ENCODE results near the gene TRAF3IP1. TPM values are rescaled to one million over a fixed set of nuclear protein-coding genes. Genes with fewer than 3 reads are reported as not detected.

Gene TRAF3IP1
- polyA plus RNA-seq, 1 donor from 2014 or later: 12.5 TPM

DNA sequence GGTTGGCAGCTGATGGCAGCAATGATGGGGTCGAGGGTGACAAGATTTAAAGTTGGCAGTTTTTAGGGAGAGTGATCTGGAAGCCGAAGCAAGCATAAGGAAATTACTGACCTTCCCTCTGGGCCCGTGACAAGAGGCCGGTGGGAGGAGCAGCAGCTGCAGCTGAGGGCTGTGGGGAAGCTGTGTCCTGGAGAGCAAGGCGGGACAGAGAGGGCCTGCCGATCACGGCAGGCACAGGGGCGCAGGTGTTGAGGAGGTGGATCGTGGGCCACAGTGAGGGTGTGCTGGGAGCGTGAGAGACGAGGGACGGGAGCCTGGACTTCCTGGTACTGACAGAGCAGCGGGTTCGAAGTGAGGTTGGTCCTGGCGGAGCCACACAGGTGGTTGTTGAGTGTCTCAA lies 31.0 kb downstream of the TRAF3IP1 start:
- Histone ChIP-seq H3K27ac (ENCODE audit: low read length) (no peak overlapping the region), H3K4me3 (ENCODE audit: low read length) (no peak overlapping the region), H3K9me3 (ENCODE audit: low read length) (no peaks in the 10 kb centered on the region), H3K4me2 (ENCODE audit: low read length) (no peak overlapping the region), H3K79me2 (replicated peaks; ENCODE audit: insufficient read depth, low read length) (no peaks in the 10 kb centered on the region), H3K36me3 (ENCODE audit: insufficient read depth, low read length) (no peaks in the 10 kb centered on the region), H3K27me3 (ENCODE audit: insufficient read depth, low read depth, low read length) (no peaks in the 10 kb centered on the region), H3K9me2 (ENCODE audit: insufficient read depth, low read length) (no peaks in the 10 kb centered on the region), H2AFZ (ENCODE audit: low read depth, low read length) (no peak overlapping the region), H3F3A (ENCODE audit: insufficient read depth, low read length, poor library complexity, severe bottlenecking) (no peaks in the 10 kb centered on the region), H3K9ac (ENCODE audit: low read length) (no peak overlapping the region), H4K20me1 (ENCODE audit: insufficient read depth) (no peaks in the 10 kb centered on the region)
- TF ChIP-seq MXI1 (conservative IDR thresholded peaks at IDR 0.05; ENCODE audit: poor library complexity, severe bottlenecking) (no peak), RAD21 (conservative IDR thresholded peaks at IDR 0.05) (no peak), POLR2AphosphoS5 (IDR thresholded peaks at IDR 0.05) (no peak), EZH2 (IDR thresholded peaks at IDR 0.05; ENCODE audit: borderline replicate concordance, insufficient read depth, low read length, poor library complexity, severe bottlenecking) (no peak), TAF1 (IDR thresholded peaks at IDR 0.05; ENCODE audit: low read depth) (no peak), SMC3 (conservative IDR thresholded peaks at IDR 0.05; ENCODE audit: poor library complexity) (no peak), EP300 (conservative IDR thresholded peaks at IDR 0.05; ENCODE audit: poor library complexity, severe bottlenecking) (no peak)
- TF ChIP-seq, protein P1, sequence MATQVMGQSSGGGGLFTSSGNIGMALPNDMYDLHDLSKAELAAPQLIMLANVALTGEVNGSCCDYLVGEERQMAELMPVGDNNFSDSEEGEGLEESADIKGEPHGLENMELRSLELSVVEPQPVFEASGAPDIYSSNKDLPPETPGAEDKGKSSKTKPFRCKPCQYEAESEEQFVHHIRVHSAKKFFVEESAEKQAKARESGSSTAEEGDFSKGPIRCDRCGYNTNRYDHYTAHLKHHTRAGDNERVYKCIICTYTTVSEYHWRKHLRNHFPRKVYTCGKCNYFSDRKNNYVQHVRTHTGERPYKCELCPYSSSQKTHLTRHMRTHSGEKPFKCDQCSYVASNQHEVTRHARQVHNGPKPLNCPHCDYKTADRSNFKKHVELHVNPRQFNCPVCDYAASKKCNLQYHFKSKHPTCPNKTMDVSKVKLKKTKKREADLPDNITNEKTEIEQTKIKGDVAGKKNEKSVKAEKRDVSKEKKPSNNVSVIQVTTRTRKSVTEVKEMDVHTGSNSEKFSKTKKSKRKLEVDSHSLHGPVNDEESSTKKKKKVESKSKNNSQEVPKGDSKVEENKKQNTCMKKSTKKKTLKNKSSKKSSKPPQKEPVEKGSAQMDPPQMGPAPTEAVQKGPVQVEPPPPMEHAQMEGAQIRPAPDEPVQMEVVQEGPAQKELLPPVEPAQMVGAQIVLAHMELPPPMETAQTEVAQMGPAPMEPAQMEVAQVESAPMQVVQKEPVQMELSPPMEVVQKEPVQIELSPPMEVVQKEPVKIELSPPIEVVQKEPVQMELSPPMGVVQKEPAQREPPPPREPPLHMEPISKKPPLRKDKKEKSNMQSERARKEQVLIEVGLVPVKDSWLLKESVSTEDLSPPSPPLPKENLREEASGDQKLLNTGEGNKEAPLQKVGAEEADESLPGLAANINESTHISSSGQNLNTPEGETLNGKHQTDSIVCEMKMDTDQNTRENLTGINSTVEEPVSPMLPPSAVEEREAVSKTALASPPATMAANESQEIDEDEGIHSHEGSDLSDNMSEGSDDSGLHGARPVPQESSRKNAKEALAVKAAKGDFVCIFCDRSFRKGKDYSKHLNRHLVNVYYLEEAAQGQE (IDR thresholded peaks at IDR 0.05; ENCODE audit: borderline replicate concordance): no peak
- TF ChIP-seq, protein P2, sequence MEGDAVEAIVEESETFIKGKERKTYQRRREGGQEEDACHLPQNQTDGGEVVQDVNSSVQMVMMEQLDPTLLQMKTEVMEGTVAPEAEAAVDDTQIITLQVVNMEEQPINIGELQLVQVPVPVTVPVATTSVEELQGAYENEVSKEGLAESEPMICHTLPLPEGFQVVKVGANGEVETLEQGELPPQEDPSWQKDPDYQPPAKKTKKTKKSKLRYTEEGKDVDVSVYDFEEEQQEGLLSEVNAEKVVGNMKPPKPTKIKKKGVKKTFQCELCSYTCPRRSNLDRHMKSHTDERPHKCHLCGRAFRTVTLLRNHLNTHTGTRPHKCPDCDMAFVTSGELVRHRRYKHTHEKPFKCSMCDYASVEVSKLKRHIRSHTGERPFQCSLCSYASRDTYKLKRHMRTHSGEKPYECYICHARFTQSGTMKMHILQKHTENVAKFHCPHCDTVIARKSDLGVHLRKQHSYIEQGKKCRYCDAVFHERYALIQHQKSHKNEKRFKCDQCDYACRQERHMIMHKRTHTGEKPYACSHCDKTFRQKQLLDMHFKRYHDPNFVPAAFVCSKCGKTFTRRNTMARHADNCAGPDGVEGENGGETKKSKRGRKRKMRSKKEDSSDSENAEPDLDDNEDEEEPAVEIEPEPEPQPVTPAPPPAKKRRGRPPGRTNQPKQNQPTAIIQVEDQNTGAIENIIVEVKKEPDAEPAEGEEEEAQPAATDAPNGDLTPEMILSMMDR (IDR thresholded peaks at IDR 0.05; ENCODE audit: poor library complexity, severe bottlenecking): no peak

DNA sequence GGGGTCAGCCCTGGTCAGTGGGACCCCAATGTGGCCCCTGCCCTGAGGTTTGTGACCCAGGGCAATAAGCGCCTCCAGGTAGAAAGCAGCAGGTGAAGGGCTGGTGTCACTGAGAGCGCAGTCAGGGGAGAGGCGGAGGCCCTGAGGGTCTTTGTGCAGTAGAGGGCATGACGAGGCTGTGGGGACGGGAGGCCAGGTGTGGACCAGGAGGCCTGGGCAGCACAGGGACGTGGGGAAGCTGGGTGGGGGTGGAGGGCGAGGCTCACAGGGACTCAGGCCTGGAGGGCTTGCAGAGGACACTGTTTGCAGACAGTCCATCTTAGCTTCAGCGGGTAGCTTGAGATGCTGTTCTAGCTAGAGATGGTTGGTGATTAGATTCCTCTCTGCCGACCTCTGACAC lies 32.0 kb downstream of the TRAF3IP1 start:
- Histone ChIP-seq H3K9ac (ENCODE audit: low read length) (no peak overlapping the region), H3K27me3 (ENCODE audit: insufficient read depth, low read depth, low read length) (no peaks in the 10 kb centered on the region), H3K27ac (ENCODE audit: low read length) (no peak overlapping the region), H3K4me2 (ENCODE audit: low read length) (no peak overlapping the region), H2AFZ (ENCODE audit: low read depth, low read length) (no peak overlapping the region), H3K9me3 (ENCODE audit: low read length) (no peaks in the 10 kb centered on the region), H3K4me3 (ENCODE audit: low read length) (no peak overlapping the region), H3K79me2 (replicated peaks; ENCODE audit: insufficient read depth, low read length) (no peaks in the 10 kb centered on the region), H3K9me2 (ENCODE audit: insufficient read depth, low read length) (no peaks in the 10 kb centered on the region), H4K20me1 (ENCODE audit: insufficient read depth) (no peaks in the 10 kb centered on the region), H3K36me3 (ENCODE audit: insufficient read depth, low read length) (no peaks in the 10 kb centered on the region), H3F3A (ENCODE audit: insufficient read depth, low read length, poor library complexity, severe bottlenecking) (no peaks in the 10 kb centered on the region)
- TF ChIP-seq POLR2AphosphoS5 (IDR thresholded peaks at IDR 0.05): no peak
- TF ChIP-seq EZH2 (IDR thresholded peaks at IDR 0.05; ENCODE audit: borderline replicate concordance, insufficient read depth, low read length, poor library complexity, severe bottlenecking): no peak
- no peak for TF ChIP-seq TAF1 (IDR thresholded peaks at IDR 0.05; ENCODE audit: low read depth)
- TF ChIP-seq SMC3 (conservative IDR thresholded peaks at IDR 0.05; ENCODE audit: poor library complexity): no peak
- TF ChIP-seq, protein P1 (IDR thresholded peaks at IDR 0.05; ENCODE audit: borderline replicate concordance): no peak
- no peak for TF ChIP-seq MXI1 (conservative IDR thresholded peaks at IDR 0.05; ENCODE audit: poor library complexity, severe bottlenecking)
- TF ChIP-seq, protein P2 (IDR thresholded peaks at IDR 0.05; ENCODE audit: poor library complexity, severe bottlenecking): no peak

All from neural cell (in vitro differentiated cells).